ENCODE measurements around the gene AMOTL2.

Gene AMOTL2

GRCh38 chr3:134364936-134365765, 9.1 kb downstream of the AMOTL2 start:
- in situ Hi-C loops (cut with HindIII; ENCODE audit: low sequenced_read_pairs): no loop called here
- no peak for TF ChIP-seq CTCF (IDR thresholded peaks at IDR 0.05; ENCODE audit: low read depth, low read length, missing control alignments)
- no peak for DNase-seq (ENCODE audit: low read depth)
- no peak overlapping the region for H3K4me3 ChIP-seq (ENCODE audit: low read depth, low read length)

GRCh38 chr3:134364061-134364935, 9.9 kb downstream of the AMOTL2 start:
- in situ Hi-C loops (cut with HindIII; ENCODE audit: low sequenced_read_pairs): no loop called here
- no peak for TF ChIP-seq CTCF (IDR thresholded peaks at IDR 0.05; ENCODE audit: low read depth, low read length, missing control alignments)
- peak overlapping the region; percentile 15 for H3K4me3 ChIP-seq (ENCODE audit: low read depth, low read length)
- DNase-seq (ENCODE audit: low read depth): peak; percentile 92

GRCh38 chr3:134363381-134363755, 10.9 kb downstream of the AMOTL2 start:
- no peak overlapping the region for H3K4me3 ChIP-seq (ENCODE audit: low read depth, low read length)

GRCh38 chr3:134362670-134363380, 11.4 kb downstream of the AMOTL2 start:
- H3K4me3 ChIP-seq (ENCODE audit: low read depth, low read length): no peak overlapping the region
- TF ChIP-seq CTCF (IDR thresholded peaks at IDR 0.05; ENCODE audit: low read depth, low read length, missing control alignments): no peak
- in situ Hi-C loops (cut with HindIII; ENCODE audit: low sequenced_read_pairs): no loop called here
- DNase-seq (ENCODE audit: low read depth): no peak

More at GRCh38 chr3:134363381-134363755, 10.9 kb downstream of the AMOTL2 start:
- no peak for DNase-seq (ENCODE audit: low read depth)
- peak; percentile 2 for TF ChIP-seq CTCF (IDR thresholded peaks at IDR 0.05; ENCODE audit: low read depth, low read length, missing control alignments)
- in situ Hi-C loops (cut with HindIII; ENCODE audit: low sequenced_read_pairs): no loop called here

GRCh38 chr3:134362221-134362620, 12.0 kb downstream of the AMOTL2 start:
- no peak overlapping the region for H3K4me3 ChIP-seq (ENCODE audit: low read depth, low read length)
- DNase-seq (ENCODE audit: low read depth): no peak
- in situ Hi-C loops (cut with HindIII; ENCODE audit: low sequenced_read_pairs): no loop called here
- no peak for TF ChIP-seq CTCF (IDR thresholded peaks at IDR 0.05; ENCODE audit: low read depth, low read length, missing control alignments)

- DNase-seq (ENCODE audit: low read depth): no peak
- no peak overlapping the region for H3K4me3 ChIP-seq (ENCODE audit: low read depth, low read length)
- no peak for TF ChIP-seq CTCF (IDR thresholded peaks at IDR 0.05; ENCODE audit: low read depth, low read length, missing control alignments)
- in situ Hi-C loops (cut with HindIII; ENCODE audit: low sequenced_read_pairs): no loop called here
These were observed 12.9 kb downstream of the AMOTL2 start for GRCh38 chr3:134361162-134361835.
